Activated CD4-positive, alpha-beta T cell treated with anti-CD3 and anti-CD28 coated beads for 36 hours (primary cell): ENCODE measurements around the gene NELL1. TPM values are rescaled to one million over a fixed set of nuclear protein-coding genes. Genes with fewer than 3 reads are reported as not detected.

Experiments used
- ATAC-seq: fragments of 200-7000 bp; cut with Tn5 transposase; one replicate; pipeline ENCODE4 v1.10.0; 2021; ENCODE audit warnings: mild to moderate bottlenecking, moderate library complexity
- CTCF ChIA-PET: fragments of 350-600 bp; sonication (Branson Sonifier 250); formaldehyde crosslinking; loops from one replicate; lab custom pipeline; 2021; ENCODE audit warnings: antibody characterized with exemption; lab: Charles Lee
- POLR2A ChIA-PET: fragments of 350-600 bp; sonication (Branson Sonifier 250); formaldehyde crosslinking; loops from one replicate; lab custom pipeline; 2021; ENCODE audit warnings: antibody characterized with exemption, inconsistent platforms; lab: Charles Lee
- DNase-seq: peaks from one replicate; pipeline ENCODE4 v3.0.0-alpha.2; 2020
- H3K27ac Mint-ChIP-seq: one replicate; pipeline ENCODE4 v1.8.0; 2021; ENCODE audit warnings: mixed read lengths
- H3K27me3 Mint-ChIP-seq: one replicate; pipeline ENCODE4 v1.8.0; 2021; ENCODE audit warnings: mixed read lengths
- H3K36me3 Mint-ChIP-seq: one replicate; pipeline ENCODE4 v1.8.0; 2021; ENCODE audit warnings: low read depth, mixed read lengths
- H3K4me1 Mint-ChIP-seq: one replicate; pipeline ENCODE4 v1.8.0; 2021; ENCODE audit warnings: mixed read lengths
- H3K4me3 Mint-ChIP-seq: one replicate; pipeline ENCODE4 v1.8.0; 2021; ENCODE audit warnings: mild to moderate bottlenecking, moderate library complexity, mixed read lengths
- H3K9me3 Mint-ChIP-seq: one replicate; pipeline ENCODE4 v1.8.0; 2021; ENCODE audit warnings: low read depth, mixed read lengths
- intact Hi-C, 2 experiments: fragments of 100-400 bp; cut with DNase I in 1 of 2; cut with micrococcal nuclease in 1 of 2; formaldehyde crosslinking; loops; one replicate each; pipeline versions ENCODE4 v1.14.2 to v1.15.1; 2022 to 2024; cut with DNase I, micrococcal nuclease
- total RNA-seq, 2 experiments: library from RNA; stranded (reverse); gene quantifications; one replicate each; pipeline ENCODE4 v1.2.3, GENCODE V29; 2021

NELL1 gene
- total RNA-seq, 2 experiments from 2014 or later: not detected

DNA sequence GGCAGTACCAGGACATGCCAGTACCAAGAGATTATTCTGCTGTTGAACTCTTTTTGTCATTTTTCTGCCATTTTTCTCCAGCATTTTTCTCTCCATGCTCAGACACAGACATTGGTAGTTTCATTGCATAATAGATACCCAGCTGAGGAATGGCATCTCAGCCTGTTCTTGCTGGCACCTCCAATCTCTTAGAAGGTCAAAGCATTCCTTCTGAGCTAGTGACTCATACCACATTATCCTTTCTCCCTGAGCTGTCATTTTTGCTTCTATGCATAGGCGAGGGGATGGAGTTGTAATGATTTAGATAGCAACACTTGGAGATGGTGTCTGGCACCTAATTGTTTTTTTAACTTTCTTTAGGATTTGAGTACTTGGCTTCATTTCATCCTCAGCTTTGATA, 321.1 kb downstream of the NELL1 start:
- no peaks in the 10 kb centered on the region for H3K27me3 Mint-ChIP-seq
- no peak overlapping the region for H3K27ac Mint-ChIP-seq
- ATAC-seq: no peak
- H3K36me3 Mint-ChIP-seq: no peaks in the 10 kb centered on the region
- POLR2A ChIA-PET: no interaction called here
- no peak for DNase-seq
- H3K4me3 Mint-ChIP-seq: no peak overlapping the region
- peaks cover 9% of the 10 kb centered on the region for H3K9me3 Mint-ChIP-seq
- intact Hi-C loops: no loop called here
- CTCF ChIA-PET: no interaction called here
- no peaks in the 10 kb centered on the region for H3K4me1 Mint-ChIP-seq

DNA sequence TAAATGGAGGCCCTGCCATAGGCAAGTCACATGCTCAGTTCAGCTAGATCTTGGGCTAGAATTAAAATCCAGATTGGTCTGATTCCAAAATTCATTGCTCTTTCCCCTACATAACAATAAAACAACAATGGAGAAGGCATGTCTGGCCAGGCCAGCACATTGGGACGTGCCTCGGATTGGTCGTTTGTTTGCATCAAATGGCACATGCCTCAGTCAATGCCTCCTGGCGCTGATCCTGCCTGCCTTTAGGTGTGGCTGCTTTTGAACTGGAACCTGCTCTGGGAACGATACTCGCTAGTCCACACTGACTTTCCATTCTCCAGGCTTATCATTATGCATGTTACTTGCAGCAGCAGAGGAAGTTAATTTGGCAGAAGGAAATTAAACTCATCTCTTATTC, 322.1 kb downstream of the NELL1 start:
- ChIA-PET CTCF (no interaction called here), POLR2A (no interaction called here)
- Mint-ChIP-seq H3K4me3 (no peak overlapping the region), H3K4me1 (no peaks in the 10 kb centered on the region), H3K9me3 (peaks cover 9% of the 10 kb centered on the region), H3K36me3 (no peaks in the 10 kb centered on the region), H3K27ac (no peak overlapping the region), H3K27me3 (no peaks in the 10 kb centered on the region)
- intact Hi-C loops: no loop called here
- DNase-seq (no peak), ATAC-seq (no peak)

DNA sequence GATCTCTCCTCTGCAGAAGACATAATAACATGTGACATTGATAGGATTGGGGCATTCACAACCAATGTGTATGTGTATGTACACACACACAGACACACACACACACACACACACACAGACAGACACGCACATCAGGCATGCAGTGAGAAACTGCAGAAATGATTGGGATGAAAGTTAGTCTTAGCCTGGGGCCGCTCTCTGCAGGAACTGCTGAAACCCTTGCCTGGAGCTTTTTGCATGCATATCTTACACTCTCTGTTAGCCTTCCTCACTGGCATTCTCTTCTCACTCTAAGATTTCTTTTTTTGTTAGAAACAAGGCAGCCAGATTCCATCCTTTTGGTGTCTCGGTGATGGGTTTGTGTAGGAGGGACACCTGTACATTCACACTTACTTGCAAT, 337.9 kb downstream of the NELL1 start:
- no peak overlapping the region for H3K4me3 Mint-ChIP-seq
- POLR2A ChIA-PET: no interaction called here
- ATAC-seq (no peak), DNase-seq (no peak)
- H3K4me1 Mint-ChIP-seq: no peaks in the 10 kb centered on the region
- H3K27me3 Mint-ChIP-seq: no peaks in the 10 kb centered on the region
- intact Hi-C loops: no loop called here
- H3K9me3 Mint-ChIP-seq: peaks cover 3% of the 10 kb centered on the region
- H3K27ac Mint-ChIP-seq: no peak overlapping the region
- CTCF ChIA-PET: no interaction called here
- H3K36me3 Mint-ChIP-seq: no peaks in the 10 kb centered on the region

DNA sequence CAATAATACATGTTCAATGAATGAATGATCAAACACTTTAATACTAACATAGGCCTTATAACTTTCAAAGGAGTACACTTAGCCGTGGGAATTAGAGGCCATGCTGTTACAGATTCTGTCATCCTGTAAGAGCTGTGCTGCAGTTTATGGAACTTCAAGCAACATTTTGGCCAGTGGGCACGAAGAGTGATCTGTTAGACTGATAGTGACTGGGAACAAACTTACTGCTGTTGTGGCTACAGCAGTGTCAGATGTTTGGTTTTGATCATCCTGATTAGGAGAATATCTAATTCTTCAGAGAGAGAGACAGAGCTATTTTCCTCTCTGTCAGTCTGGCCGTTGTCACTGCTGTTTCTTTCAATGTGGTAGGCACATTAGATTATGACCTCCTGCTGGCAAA, 348.9 kb downstream of the NELL1 start:
- CTCF ChIA-PET: no interaction called here
- Mint-ChIP-seq H3K27me3 (no peaks in the 10 kb centered on the region), H3K27ac (no peak overlapping the region), H3K4me3 (no peak overlapping the region), H3K9me3 (peaks cover 4% of the 10 kb centered on the region), H3K36me3 (no peaks in the 10 kb centered on the region), H3K4me1 (no peaks in the 10 kb centered on the region)
- ATAC-seq (no peak), DNase-seq (no peak)
- POLR2A ChIA-PET: no interaction called here
- intact Hi-C loops: no loop called here

GRCh38 chr11:21026685-21027084, 357.3 kb downstream of the NELL1 start:
- intact Hi-C loops: no loop called here
- H3K27ac Mint-ChIP-seq: no peak overlapping the region
- H3K4me1 Mint-ChIP-seq: no peaks in the 10 kb centered on the region
- CTCF ChIA-PET: no interaction called here
- H3K9me3 Mint-ChIP-seq: peaks cover 4% of the 10 kb centered on the region
- H3K36me3 Mint-ChIP-seq: no peaks in the 10 kb centered on the region
- POLR2A ChIA-PET: no interaction called here
- ATAC-seq (no peak), DNase-seq (no peak)
- H3K4me3 Mint-ChIP-seq: no peak overlapping the region
- no peaks in the 10 kb centered on the region for H3K27me3 Mint-ChIP-seq

GRCh38 chr11:21037850-21038249, 368.5 kb downstream of the NELL1 start:
- Mint-ChIP-seq H3K27me3 (no peaks in the 10 kb centered on the region), H3K27ac (no peak overlapping the region), H3K36me3 (no peaks in the 10 kb centered on the region), H3K9me3 (peaks cover 2% of the 10 kb centered on the region), H3K4me3 (no peak overlapping the region), H3K4me1 (no peaks in the 10 kb centered on the region)
- no peak for ATAC-seq
- intact Hi-C loops: no loop called here
- POLR2A ChIA-PET: no interaction called here
- CTCF ChIA-PET: no interaction called here
- no peak for DNase-seq

DNA sequence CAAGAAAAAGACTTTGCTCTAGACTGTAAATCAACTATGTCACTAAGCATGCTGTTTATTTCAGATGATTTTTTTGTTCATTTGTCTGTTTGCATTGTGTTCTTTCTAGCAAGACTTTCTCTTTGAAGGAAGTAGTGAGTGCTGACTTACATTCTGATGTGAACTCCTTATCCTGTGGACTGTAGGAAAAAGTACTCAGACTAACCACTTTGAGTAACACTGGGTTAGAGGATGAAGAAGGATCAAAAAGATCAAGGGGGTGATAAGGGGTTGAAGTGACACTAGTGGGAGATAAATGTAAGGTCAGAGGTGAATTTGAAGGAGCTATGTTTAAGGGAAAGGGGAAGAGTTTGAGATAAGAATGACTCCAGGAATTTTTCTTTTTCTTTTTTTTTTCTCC, 369.4 kb downstream of the NELL1 start:
- Mint-ChIP-seq H3K27me3 (no peaks in the 10 kb centered on the region), H3K4me1 (no peaks in the 10 kb centered on the region), H3K4me3 (no peak overlapping the region), H3K9me3 (peaks cover 2% of the 10 kb centered on the region), H3K27ac (no peak overlapping the region), H3K36me3 (no peaks in the 10 kb centered on the region)
- CTCF ChIA-PET: no interaction called here
- intact Hi-C loops: no loop called here
- ATAC-seq (no peak), DNase-seq (no peak)
- POLR2A ChIA-PET: no interaction called here

- H3K36me3 Mint-ChIP-seq: no peaks in the 10 kb centered on the region
- DNase-seq (no peak), ATAC-seq (no peak)
- no peaks in the 10 kb centered on the region for H3K4me1 Mint-ChIP-seq
- CTCF ChIA-PET: no interaction called here
- intact Hi-C loops: no loop called here
- no peak overlapping the region for H3K27ac Mint-ChIP-seq
- no peaks in the 10 kb centered on the region for H3K27me3 Mint-ChIP-seq
- no peak overlapping the region for H3K4me3 Mint-ChIP-seq
- peaks cover 2% of the 10 kb centered on the region for H3K9me3 Mint-ChIP-seq
- POLR2A ChIA-PET: no interaction called here
Measured at GRCh38 chr11:21040630-21041029, 371.2 kb downstream of the NELL1 start.

DNA sequence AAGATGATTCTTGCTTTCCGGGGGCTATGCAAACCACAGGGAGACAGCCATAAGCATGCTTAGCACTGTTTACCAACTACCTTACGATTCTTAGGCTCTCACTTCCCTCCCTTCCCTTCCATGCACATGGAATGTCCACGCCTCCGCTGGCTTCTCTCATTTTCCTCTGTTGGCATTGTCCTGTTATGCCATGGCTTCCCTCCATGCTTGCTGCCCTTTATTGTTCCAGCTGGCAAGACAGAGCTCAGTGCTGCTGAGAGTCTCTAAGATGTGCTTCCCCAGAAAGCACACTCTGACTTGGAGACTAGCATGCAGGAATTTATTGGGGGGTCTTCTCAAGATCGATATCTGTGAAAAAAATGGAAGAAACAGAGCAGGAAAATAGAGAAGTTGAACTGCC, 379.2 kb downstream of the NELL1 start:
- ChIA-PET POLR2A (no interaction called here), CTCF (no interaction called here)
- Mint-ChIP-seq H3K27ac (no peak overlapping the region), H3K9me3 (no peaks in the 10 kb centered on the region), H3K36me3 (no peaks in the 10 kb centered on the region), H3K4me1 (no peaks in the 10 kb centered on the region), H3K4me3 (no peak overlapping the region), H3K27me3 (no peaks in the 10 kb centered on the region)
- ATAC-seq (no peak), DNase-seq (no peak)
- intact Hi-C loops: no loop called here

GRCh38 chr11:21053466-21053865, 384.1 kb downstream of the NELL1 start:
- DNase-seq: no peak
- intact Hi-C loops: no loop called here
- ChIA-PET CTCF (interaction anchor here (0.6 kb wide), 1 partner anchor 1907 kb away, joined by 3 read pairs; no protein-coding TSS in a partner anchor), POLR2A (no interaction called here)
- no peak for ATAC-seq
- Mint-ChIP-seq H3K27ac (no peak overlapping the region), H3K27me3 (no peaks in the 10 kb centered on the region), H3K9me3 (no peaks in the 10 kb centered on the region), H3K4me3 (no peak overlapping the region), H3K4me1 (no peaks in the 10 kb centered on the region), H3K36me3 (no peaks in the 10 kb centered on the region)

DNA sequence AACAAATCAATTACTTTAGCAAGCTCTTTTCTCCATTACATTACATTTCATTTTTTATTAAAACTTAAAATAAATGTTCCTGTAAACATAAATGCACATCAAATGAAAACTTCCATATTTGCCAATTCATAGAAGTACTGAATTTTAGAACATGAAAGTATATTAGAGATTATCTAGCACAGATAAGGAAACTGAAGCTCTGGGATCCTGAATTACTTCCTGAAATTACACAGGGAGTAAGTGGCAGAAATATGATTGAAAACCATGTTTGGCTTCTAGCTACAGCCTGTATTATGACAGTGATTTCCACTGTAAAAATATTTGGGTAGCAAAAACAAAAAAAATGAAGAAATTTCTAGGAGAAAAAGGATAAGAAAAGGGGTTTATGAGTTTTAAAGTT, 387.3 kb downstream of the NELL1 start:
- no peak for DNase-seq
- no peak for ATAC-seq
- no peak overlapping the region for H3K27ac Mint-ChIP-seq
- no peaks in the 10 kb centered on the region for H3K4me1 Mint-ChIP-seq
- H3K4me3 Mint-ChIP-seq: no peak overlapping the region
- CTCF ChIA-PET: no interaction called here
- H3K27me3 Mint-ChIP-seq: no peaks in the 10 kb centered on the region
- H3K9me3 Mint-ChIP-seq: no peaks in the 10 kb centered on the region
- H3K36me3 Mint-ChIP-seq: no peaks in the 10 kb centered on the region
- POLR2A ChIA-PET: interaction anchor here (0.7 kb wide), 1 partner anchor 685 kb away, joined by 7 read pairs; no protein-coding TSS in a partner anchor
- intact Hi-C loops: no loop called here

DNA sequence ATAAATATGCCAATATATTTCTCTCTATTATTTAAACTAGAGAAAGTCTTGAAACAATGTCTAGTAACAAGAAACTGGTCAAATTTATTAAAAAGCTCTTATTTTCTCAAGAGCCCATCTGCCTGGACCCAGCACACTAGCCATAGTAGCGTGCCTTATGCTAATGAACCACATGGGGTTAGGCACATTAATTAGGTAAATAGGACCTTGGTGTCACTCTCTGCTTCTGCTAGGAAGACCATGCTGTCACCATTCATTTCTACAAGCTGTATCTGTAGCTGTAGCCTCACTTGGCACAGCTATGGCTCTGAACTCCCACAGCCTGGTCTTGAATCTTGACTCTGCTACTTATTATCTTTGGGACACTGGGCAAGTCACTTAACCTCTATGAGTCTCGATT, 390.5 kb downstream of the NELL1 start:
- ChIA-PET POLR2A (no interaction called here), CTCF (no interaction called here)
- Mint-ChIP-seq H3K27ac (no peak overlapping the region), H3K36me3 (no peaks in the 10 kb centered on the region), H3K27me3 (no peaks in the 10 kb centered on the region), H3K4me1 (no peaks in the 10 kb centered on the region), H3K9me3 (peaks cover 7% of the 10 kb centered on the region), H3K4me3 (no peak overlapping the region)
- DNase-seq: no peak
- intact Hi-C loops: no loop called here
- no peak for ATAC-seq

DNA sequence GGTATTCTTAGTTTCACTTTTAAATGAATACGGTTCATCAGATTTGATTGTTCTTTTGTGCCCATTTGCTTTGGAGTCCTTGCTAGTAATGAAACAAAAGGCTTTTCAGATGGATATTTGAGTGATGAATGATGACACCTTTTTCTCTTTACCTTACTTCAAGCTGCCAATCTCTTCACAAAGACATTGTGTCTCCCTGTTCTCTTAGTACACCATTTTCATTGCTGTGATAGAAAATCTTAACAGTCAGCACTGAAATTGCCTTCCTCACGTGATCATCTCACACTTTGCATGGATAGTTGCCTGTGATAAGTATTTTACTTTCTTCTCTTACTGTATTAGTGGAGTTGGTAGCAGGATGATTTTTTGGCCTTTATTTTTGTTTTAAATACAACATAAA, 396.6 kb downstream of the NELL1 start:
- no peaks in the 10 kb centered on the region for H3K36me3 Mint-ChIP-seq
- intact Hi-C loops: no loop called here
- no peak overlapping the region for H3K27ac Mint-ChIP-seq
- CTCF ChIA-PET: no interaction called here
- no peaks in the 10 kb centered on the region for H3K27me3 Mint-ChIP-seq
- DNase-seq (no peak), ATAC-seq (no peak)
- H3K4me1 Mint-ChIP-seq: no peaks in the 10 kb centered on the region
- peaks cover 7% of the 10 kb centered on the region for H3K9me3 Mint-ChIP-seq
- no peak overlapping the region for H3K4me3 Mint-ChIP-seq
- POLR2A ChIA-PET: no interaction called here
